B cell (primary cell): ENCODE data around the gene SLC1A2. TPM values are rescaled to one million over a fixed set of nuclear protein-coding genes. Genes with fewer than 3 reads are reported as not detected.

Source experiments
- ATAC-seq: fragments of 200-7000 bp; cut with Tn5 transposase; one replicate; pipeline ENCODE4 v1.10.0; 2021; ENCODE audit warnings: low read depth, mild to moderate bottlenecking, moderate number of reproducible peaks, moderate library complexity
- CTCF ChIA-PET: fragments of 350-600 bp; sonication (Branson Sonifier 250); formaldehyde crosslinking; loops from one replicate; lab custom pipeline; 2021; ENCODE audit warnings: antibody characterized with exemption, inconsistent platforms; lab: Charles Lee
- POLR2A ChIA-PET: fragments of 350-600 bp; sonication (Branson Sonifier 250); formaldehyde crosslinking; loops from one replicate; lab custom pipeline; 2021; ENCODE audit warnings: antibody characterized with exemption; lab: Charles Lee
- DNase-seq: peaks from one replicate; pipeline ENCODE4 v3.0.0; 2013
- H2AFZ ChIP-seq: 2 replicates; pipeline ENCODE4 v1.6.1; 2012; ENCODE audit warnings: mild to moderate bottlenecking, low read depth, low read length; ENCODE audit not compliant: insufficient read depth, poor library complexity, severe bottlenecking
- H3K27ac ChIP-seq, 2 donors: 1 replicate in 1 of 2; 2 replicates in 1 of 2; pipeline ENCODE4 v1.5.1; 2012 to 2013; ENCODE audit warnings: low read length in 2 of 2, mild to moderate bottlenecking in 2 of 2, moderate library complexity in 1 of 2
- H3K27me3 ChIP-seq, 4 experiments: fragments of 200-600 bp in 1 of 4; sonication (generic) in 1 of 4; replicated peaks in 1 of 4; 1 replicate in 2 of 4; 2 replicates in 2 of 4; pipeline versions ENCODE4 v1.6.1 to v1.7.0; 2013 to 2016; ENCODE audit warnings: low read length in 3 of 4, mild to moderate bottlenecking in 2 of 4, mixed read lengths in 1 of 4, moderate library complexity in 1 of 4; ENCODE audit not compliant: insufficient read depth in 4 of 4, control insufficient read depth in 3 of 4; ENCODE audit errors: control extremely low read depth in 1 of 4
- H3K36me3 ChIP-seq, 2 experiments: replicated peaks in 1 of 2; 1 replicate in 1 of 2; 2 replicates in 1 of 2; pipeline versions ENCODE4 v1.6.1 to v1.7.1; 2013; ENCODE audit warnings: low read length in 1 of 2; ENCODE audit not compliant: insufficient read depth in 2 of 2, control insufficient read depth in 1 of 2; ENCODE audit errors: control extremely low read depth in 1 of 2, extremely low read depth in 1 of 2
- H3K4me1 ChIP-seq, 2 donors: fragments of 200-600 bp in 1 of 2; sonication (generic) in 1 of 2; 1 replicate in 1 of 2; 2 replicates in 1 of 2; pipeline versions ENCODE4 v1.5.1 to v1.6.1; 2013 to 2017; ENCODE audit warnings: low read length in 2 of 2; ENCODE audit not compliant: control insufficient read depth in 2 of 2, insufficient read depth in 2 of 2
- H3K4me2 ChIP-seq: replicated peaks from 2 replicates; pipeline ENCODE3; 2012; ENCODE audit warnings: mild to moderate bottlenecking, low read depth, low read length; ENCODE audit not compliant: poor library complexity, severe bottlenecking
- H3K4me3 ChIP-seq, 5 experiments: fragments of 200-600 bp in 1 of 5; sonication (generic) in 1 of 5; 1 replicate in 3 of 5; 2 replicates in 2 of 5; pipeline versions ENCODE4 v1.5.1 to v1.7.0; 2011 to 2016; ENCODE audit warnings: low read length in 4 of 5, mild to moderate bottlenecking in 4 of 5, low read depth in 2 of 5, control low read depth in 1 of 5, moderate library complexity in 1 of 5; ENCODE audit not compliant: insufficient read depth in 1 of 5; ENCODE audit errors: control extremely low read depth in 1 of 5, extremely low read depth in 1 of 5
- H3K79me2 ChIP-seq: fragments of 200-600 bp; sonication (generic); one replicate; pipeline ENCODE4 v1.6.0; 2016; ENCODE audit warnings: low read length; ENCODE audit not compliant: control insufficient read depth, insufficient read depth
- H3K9ac ChIP-seq: fragments of 200-600 bp; sonication (generic); 2 replicates; pipeline ENCODE4 v1.6.1; 2017; ENCODE audit warnings: mild to moderate bottlenecking, low read length, moderate library complexity
- H3K9me3 ChIP-seq, 3 donors: one replicate each; pipeline versions ENCODE4 v1.6.1 to v1.7.1; 2013; ENCODE audit warnings: low read length in 2 of 3; ENCODE audit not compliant: control insufficient read depth in 2 of 3, insufficient read depth in 1 of 3; ENCODE audit errors: control extremely low read depth in 1 of 3
- H4K20me1 ChIP-seq: 2 replicates; pipeline ENCODE4 v1.6.0; 2012; ENCODE audit warnings: mild to moderate bottlenecking, low read length; ENCODE audit not compliant: insufficient read depth, control insufficient read depth, poor library complexity, severe bottlenecking
- H3K27ac Mint-ChIP-seq: one replicate; pipeline ENCODE4 v1.8.0; 2021; ENCODE audit warnings: mixed read lengths
- H3K27me3 Mint-ChIP-seq: one replicate; pipeline ENCODE4 v1.8.0; 2021; ENCODE audit warnings: mixed read lengths
- H3K4me1 Mint-ChIP-seq: one replicate; pipeline ENCODE4 v1.8.0; 2021; ENCODE audit warnings: mixed read lengths
- H3K4me3 Mint-ChIP-seq: one replicate; pipeline ENCODE4 v1.8.0; 2021; ENCODE audit warnings: mixed read lengths
- H3K9me3 Mint-ChIP-seq: one replicate; pipeline ENCODE4 v1.8.0; 2022; ENCODE audit warnings: mixed read lengths; ENCODE audit not compliant: insufficient read depth
- EZH2 ChIP-seq: IDR thresholded peaks from 2 replicates; pipeline ENCODE4 v1.6.1; 2012; ENCODE audit warnings: borderline replicate concordance, low read depth, mild to moderate bottlenecking, moderate library complexity, low read length; ENCODE audit not compliant: insufficient read depth, poor library complexity, severe bottlenecking
- WGBS: methylation state at CpG from one replicate; pipeline ENCODE4 v1.1.5; 2013; ENCODE audit warnings: missing lambda C conversion rate; ENCODE audit not compliant: insufficient coverage; 5-methylcytosine and 5-hydroxymethylcytosine counted together
- intact Hi-C: fragments of 100-400 bp; cut with micrococcal nuclease; formaldehyde crosslinking; loops from one replicate; pipeline ENCODE4 v1.10.0; 2022
- polyA plus RNA-seq: library from polyadenylated mRNA; depleted of rRNA; stranded (reverse); fragments of >200 nt; gene quantifications from 2 replicates; pipeline ENCODE4 v1.2.3, GENCODE V29; 2012
- total RNA-seq, 2 donors: library from RNA; stranded (reverse); fragments of 120-200 nt in 1 of 2; gene quantifications; 1 replicate in 1 of 2; 2 replicates in 1 of 2; pipeline versions ENCODE4 v1.2.3 to v1.2.4, GENCODE V29; 2013 to 2022
- TF ChIP-seq, protein P1 (sequence below): fragments of 200-600 bp; IDR thresholded peaks from one replicate; pipeline ENCODE4 v1.8.0; 2022; ENCODE audit warnings: antibody characterized with exemption, mild to moderate bottlenecking

Gene SLC1A2
- total and polyA plus RNA-seq, 2 donors (not counting 1 experiment from before 2014, with no cell fraction given), result not detected

- POLR2A ChIA-PET, result no interaction called here
- Mint-ChIP-seq H3K27ac (no peak overlapping the region), H3K9me3 (no peaks in the 10 kb centered on the region), H3K4me3 (no peak overlapping the region), H3K27me3 (no peaks in the 10 kb centered on the region), H3K4me1 (peaks cover 29% of the 10 kb centered on the region)
- Histone ChIP-seq H4K20me1 (no peaks in the 10 kb centered on the region), H3K9me3 (no peaks in the 10 kb centered on the region), H3K79me2 (no peaks in the 10 kb centered on the region), H3K36me3 (no peaks in the 10 kb centered on the region), H3K27ac (no peak overlapping the region), H3K27me3 (no peaks in the 10 kb centered on the region), H3K4me1 (peaks cover 5 to 12% of the 10 kb centered on the region in 2 donors), H3K4me2 (no peak overlapping the region), H3K9ac (no peak overlapping the region), H3K4me3 (no peak overlapping the region), H2AFZ (no peak overlapping the region)
- CTCF ChIA-PET, result no interaction called here
- no peak for ATAC-seq
- intact Hi-C loops, result no loop called here
- no peak for DNase-seq
- TF ChIP-seq, protein P1, sequence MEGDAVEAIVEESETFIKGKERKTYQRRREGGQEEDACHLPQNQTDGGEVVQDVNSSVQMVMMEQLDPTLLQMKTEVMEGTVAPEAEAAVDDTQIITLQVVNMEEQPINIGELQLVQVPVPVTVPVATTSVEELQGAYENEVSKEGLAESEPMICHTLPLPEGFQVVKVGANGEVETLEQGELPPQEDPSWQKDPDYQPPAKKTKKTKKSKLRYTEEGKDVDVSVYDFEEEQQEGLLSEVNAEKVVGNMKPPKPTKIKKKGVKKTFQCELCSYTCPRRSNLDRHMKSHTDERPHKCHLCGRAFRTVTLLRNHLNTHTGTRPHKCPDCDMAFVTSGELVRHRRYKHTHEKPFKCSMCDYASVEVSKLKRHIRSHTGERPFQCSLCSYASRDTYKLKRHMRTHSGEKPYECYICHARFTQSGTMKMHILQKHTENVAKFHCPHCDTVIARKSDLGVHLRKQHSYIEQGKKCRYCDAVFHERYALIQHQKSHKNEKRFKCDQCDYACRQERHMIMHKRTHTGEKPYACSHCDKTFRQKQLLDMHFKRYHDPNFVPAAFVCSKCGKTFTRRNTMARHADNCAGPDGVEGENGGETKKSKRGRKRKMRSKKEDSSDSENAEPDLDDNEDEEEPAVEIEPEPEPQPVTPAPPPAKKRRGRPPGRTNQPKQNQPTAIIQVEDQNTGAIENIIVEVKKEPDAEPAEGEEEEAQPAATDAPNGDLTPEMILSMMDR, result no peak
- TF ChIP-seq EZH2, result no peak
- 94% methylated on average over 5 of the region's 6 CpGs for WGBS
These were observed 72.0 kb downstream of the SLC1A2 start for GRCh38 chr11:35347173-35347878.

DNA sequence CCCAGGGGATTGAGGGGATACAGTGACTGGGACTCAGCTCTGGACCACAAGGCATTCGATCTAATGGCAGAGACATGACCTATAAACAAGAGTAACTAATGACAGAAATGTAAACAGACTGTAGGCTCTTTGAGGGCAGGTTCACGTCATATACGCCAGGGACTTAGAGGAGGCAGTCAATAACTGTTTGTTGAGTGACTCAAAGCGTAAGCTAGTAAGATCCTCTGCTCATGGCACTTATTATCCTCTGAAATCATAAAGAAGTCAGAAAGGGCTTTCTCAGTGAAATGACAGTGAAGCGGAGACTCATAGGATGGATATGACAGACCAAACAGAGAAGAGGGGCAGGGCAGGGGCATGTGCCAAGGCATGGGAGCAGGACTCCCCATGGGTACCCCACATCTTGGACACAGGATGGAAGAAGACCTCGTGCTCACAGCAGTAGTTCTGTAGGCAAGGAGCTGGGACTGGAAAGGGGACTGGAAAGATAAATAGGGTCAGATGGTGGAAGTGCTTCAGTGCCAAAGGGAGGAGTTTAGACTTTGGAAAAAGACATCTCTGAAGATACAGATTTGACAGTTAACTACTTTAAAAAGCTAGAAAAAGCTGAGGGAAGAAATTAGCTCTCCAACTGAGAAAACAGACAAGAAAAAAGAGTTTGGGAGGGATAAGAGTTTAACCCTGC lies 72.7 kb downstream of the SLC1A2 start:
- POLR2A ChIA-PET, result no interaction called here
- peaks cover 5 to 8% of the 10 kb centered on the region in 2 donors for H3K4me1 ChIP-seq
- WGBS, result 94% methylated on average over 5 of the region's 6 CpGs

More for the DNA sequence above, 72.7 kb downstream of the SLC1A2 start:
- Histone ChIP-seq H3K9me3 (no peaks in the 10 kb centered on the region), H3K4me2 (no peak overlapping the region), H3K9ac (no peak overlapping the region), H4K20me1 (no peaks in the 10 kb centered on the region), H3K27me3 (no peaks in the 10 kb centered on the region), H3K4me3 (no peak overlapping the region), H3K27ac (no peak overlapping the region), H3K36me3 (no peaks in the 10 kb centered on the region), H2AFZ (no peak overlapping the region), H3K79me2 (no peaks in the 10 kb centered on the region)
- no peak for ATAC-seq
- intact Hi-C loops, result no loop called here
- Mint-ChIP-seq H3K9me3 (no peaks in the 10 kb centered on the region), H3K4me3 (no peak overlapping the region), H3K27ac (no peak overlapping the region), H3K27me3 (no peaks in the 10 kb centered on the region), H3K4me1 (peaks cover 24% of the 10 kb centered on the region)
- CTCF ChIA-PET, result no interaction called here
- TF ChIP-seq, protein P1, result no peak
- TF ChIP-seq EZH2, result no peak
- DNase-seq, result no peak
